ENCODE data around the gene TGFBRAP1. TPM values are rescaled to one million over a fixed set of nuclear protein-coding genes. Genes with fewer than 3 reads are reported as not detected.

The TGFBRAP1 gene
- total and polyA plus RNA-seq, 8 donors = 3.6 to 11.5 (median 8.7) TPM

DNA sequence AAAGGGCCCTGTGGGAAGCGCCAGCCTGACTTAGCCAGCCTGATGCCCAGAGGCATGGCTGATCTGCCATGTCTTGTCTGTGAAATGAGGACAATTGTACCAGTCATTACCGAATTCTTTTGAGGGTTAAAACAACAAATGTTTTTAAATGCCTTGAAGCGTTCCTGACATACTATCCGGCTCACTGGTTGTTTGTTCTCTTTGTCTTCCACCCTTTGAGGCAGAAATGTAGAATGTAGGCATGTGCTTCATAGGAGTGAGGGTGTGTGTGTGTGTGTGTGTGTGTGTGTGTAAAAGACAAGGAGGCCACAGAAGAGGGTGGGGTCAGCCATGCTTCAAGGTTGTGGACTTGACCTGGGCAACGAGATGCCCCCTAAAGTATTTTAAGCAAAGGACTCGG lies 35.5 kb downstream of the TGFBRAP1 start:
- no peaks in the 10 kb centered on the region for H3K9me3 ChIP-seq
- no peaks in the 10 kb centered on the region for H3K27me3 ChIP-seq
- no peak overlapping the region for H3K27ac ChIP-seq
- no peak for TF ChIP-seq CTCF (IDR thresholded peaks at IDR 0.05)
- peaks cover 0 to 7% (median 6%) of the 10 kb centered on the region in 3 donors for H3K4me1 ChIP-seq
- peaks cover 0 to 22% (median 6%) of the 10 kb centered on the region in 3 donors for H3K36me3 ChIP-seq
- DNase-seq (no peak), ATAC-seq (no peak), FAIRE-seq (no peak)
- whole genome bisulfite sequencing, 2 donors = 84 to 92% methylated on average over 6 of the region's 6 CpGs
- intact Hi-C loops (cut with DNase I) = no loop called here
- H3K4me3 ChIP-seq = no peak overlapping the region

DNA sequence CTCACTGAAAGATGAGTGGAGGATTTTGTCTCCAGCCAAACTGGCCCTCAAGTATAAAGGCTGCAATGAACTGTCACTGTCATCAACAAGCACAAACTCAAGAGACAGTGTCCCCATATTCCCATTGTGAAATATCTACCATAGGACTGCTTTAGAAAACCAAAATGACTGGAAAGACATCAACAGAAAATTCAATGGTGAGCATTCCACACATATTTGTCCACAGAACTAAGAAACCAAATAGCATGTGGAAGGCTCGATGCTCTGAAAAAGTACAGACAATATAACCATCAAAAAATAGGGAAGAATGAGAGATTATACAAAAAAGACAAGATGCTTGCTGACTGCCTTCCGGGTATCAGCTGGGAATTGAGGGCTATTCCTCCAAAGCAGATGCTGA lies 37.6 kb downstream of the TGFBRAP1 start:
- H3K36me3 ChIP-seq = peaks cover 0 to 13% (median 0%) of the 10 kb centered on the region in 3 donors
- H3K4me3 ChIP-seq = no peak overlapping the region
- no peak for ATAC-seq
- 83 to 89% methylated on average over 2 of the region's 2 CpGs for WGBS, 2 donors
- no peaks in the 10 kb centered on the region for H3K9me3 ChIP-seq
- no peak overlapping the region for H3K27ac ChIP-seq
- DNase-seq = no peak
- FAIRE-seq = no peak
- intact Hi-C loops (cut with DNase I) = no loop called here
- TF ChIP-seq CTCF (IDR thresholded peaks at IDR 0.05) = no peak
- H3K27me3 ChIP-seq = no peaks in the 10 kb centered on the region
- H3K4me1 ChIP-seq = peaks cover 0 to 7% (median 6%) of the 10 kb centered on the region in 3 donors

DNA sequence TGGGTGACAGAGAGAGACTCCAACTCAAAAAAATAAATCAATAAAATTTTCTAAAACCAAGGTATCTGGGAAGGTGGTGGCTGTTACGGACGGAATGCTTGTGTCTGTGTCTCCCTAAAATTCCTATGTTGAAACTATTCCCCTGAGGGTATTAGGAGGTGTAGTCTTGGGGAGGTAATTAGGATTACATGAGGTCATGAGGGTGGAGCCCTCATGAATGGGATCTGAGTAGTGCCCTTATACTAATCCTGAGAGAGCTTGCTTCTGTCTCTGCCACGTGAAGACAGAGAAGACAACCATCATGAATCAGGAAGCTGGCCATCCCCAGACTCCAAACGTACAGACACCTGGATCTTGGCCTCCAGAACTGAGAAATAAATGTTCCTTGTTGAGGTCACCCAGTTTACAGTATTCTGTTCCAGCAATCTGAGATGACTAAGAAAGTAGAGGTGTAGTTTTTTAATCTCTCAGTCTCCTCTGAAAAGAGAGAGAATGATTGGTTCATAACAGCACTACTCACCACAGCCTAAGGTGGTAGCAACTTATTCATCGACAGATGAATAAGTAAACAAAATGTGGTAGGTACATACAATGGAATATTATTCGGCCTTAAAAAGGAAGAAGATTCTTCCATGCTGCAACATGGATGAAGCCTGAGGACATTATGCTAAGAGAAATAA lies 38.4 kb downstream of the TGFBRAP1 start:
- WGBS, 2 donors = 92 to 96% methylated on average over 6 of the region's 6 CpGs

DNA sequence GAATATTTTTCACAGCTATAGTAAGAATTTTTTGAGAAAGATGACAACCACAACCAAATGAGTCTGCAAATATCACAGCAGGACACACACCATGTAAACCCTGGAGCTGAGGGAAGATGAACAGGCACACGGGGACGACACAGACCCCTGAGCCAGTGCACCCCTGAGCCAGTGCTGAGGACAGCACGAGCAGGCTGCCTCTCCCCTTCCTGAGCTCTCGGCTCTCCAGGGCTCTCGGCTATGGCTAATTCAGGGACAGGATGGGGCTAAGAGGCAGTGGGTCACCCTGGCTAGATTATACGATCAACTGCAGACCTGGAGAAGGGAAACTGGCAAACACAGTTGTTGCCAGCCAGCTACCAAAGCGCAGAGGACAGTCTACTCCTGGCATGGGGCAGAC lies 41.4 kb downstream of the TGFBRAP1 start:
- WGBS, 2 donors = 88 to 98% methylated on average over 7 of the region's 7 CpGs
- H3K36me3 ChIP-seq = peaks cover 3 to 40% (median 5%) of the 10 kb centered on the region in 3 donors
- H3K27me3 ChIP-seq = no peaks in the 10 kb centered on the region
- no peaks in the 10 kb centered on the region for H3K9me3 ChIP-seq
- DNase-seq (no peak), FAIRE-seq (no peak), ATAC-seq (no peak)
- TF ChIP-seq CTCF (IDR thresholded peaks at IDR 0.05) = no peak
- H3K4me1 ChIP-seq = no peaks in the 10 kb centered on the region
- intact Hi-C loops (cut with DNase I) = no loop called here
- H3K27ac ChIP-seq = no peak overlapping the region
- no peak overlapping the region for H3K4me3 ChIP-seq

More for the DNA sequence above, 38.4 kb downstream of the TGFBRAP1 start:
- ATAC-seq = no peak
- no peak for DNase-seq
- no peak for TF ChIP-seq CTCF (IDR thresholded peaks at IDR 0.05)
- FAIRE-seq = no peak
- peaks cover 0 to 7% (median 4%) of the 10 kb centered on the region in 3 donors for H3K4me1 ChIP-seq
- intact Hi-C loops (cut with DNase I) = no loop called here
- no peaks in the 10 kb centered on the region for H3K9me3 ChIP-seq
- H3K27me3 ChIP-seq = no peaks in the 10 kb centered on the region
- no peak overlapping the region for H3K4me3 ChIP-seq
- H3K27ac ChIP-seq = no peak overlapping the region
- peaks cover 0 to 16% (median 3%) of the 10 kb centered on the region in 3 donors for H3K36me3 ChIP-seq

- Histone ChIP-seq H3K27me3 (no peaks in the 10 kb centered on the region), H3K4me1 (no peaks in the 10 kb centered on the region), H3K9me3 (no peaks in the 10 kb centered on the region), H3K36me3 (peaks cover 3 to 40% (median 5%) of the 10 kb centered on the region in 3 donors), H3K27ac (no peak overlapping the region), H3K4me3 (no peak overlapping the region)
- TF ChIP-seq CTCF (IDR thresholded peaks at IDR 0.05) = peak in 1 of 4 donors; percentile 20
- DNase-seq = no peak
- no peak for FAIRE-seq
- intact Hi-C loops (cut with DNase I) = no loop called here
- 50 to 51% methylated on average over 5 of the region's 5 CpGs for WGBS, 2 donors
- peak in 2 of 4 donors; percentile 47 to 50 for ATAC-seq
Observed at GRCh38 chr2:105287692-105288091, 41.8 kb downstream of the TGFBRAP1 start.

Measured in pancreas (tissue), 10 donors.